ENCODE measurements around the gene RAE1. TPM values are rescaled to one million over a fixed set of nuclear protein-coding genes. Genes with fewer than 3 reads are reported as not detected.

The RAE1 gene
- total RNA-seq, 1 donor from 2014 or later = 33.0 TPM

GRCh38 chr20:57387463-57387862, 36.4 kb downstream of the RAE1 start:
- no peak for DNase-seq (ENCODE audit: extremely low read depth, low read depth, low spot score)

DNA sequence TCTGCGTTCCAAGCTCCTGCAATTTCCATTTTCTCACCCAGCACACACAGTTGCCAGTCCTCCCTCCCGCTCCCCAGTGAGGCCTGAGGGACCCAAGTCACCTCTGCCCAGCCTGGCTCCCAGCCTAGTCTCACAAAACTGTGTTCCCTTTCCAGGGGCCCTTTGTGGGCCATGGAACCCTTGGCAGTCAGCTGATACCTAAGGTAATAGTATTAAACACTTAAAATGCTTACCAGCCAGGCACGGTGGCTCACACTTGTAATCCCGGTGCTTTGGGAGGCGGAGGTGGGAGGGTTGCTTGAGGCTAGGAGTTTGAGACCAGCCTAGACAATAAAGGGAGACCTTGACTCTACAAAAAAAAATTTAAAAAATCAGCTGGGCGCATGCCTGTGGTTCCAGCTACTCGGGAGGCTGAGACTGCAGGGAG, 36.9 kb downstream of the RAE1 start:
- DNase-seq (ENCODE audit: extremely low read depth, low read depth, low spot score) = no peak

DNA sequence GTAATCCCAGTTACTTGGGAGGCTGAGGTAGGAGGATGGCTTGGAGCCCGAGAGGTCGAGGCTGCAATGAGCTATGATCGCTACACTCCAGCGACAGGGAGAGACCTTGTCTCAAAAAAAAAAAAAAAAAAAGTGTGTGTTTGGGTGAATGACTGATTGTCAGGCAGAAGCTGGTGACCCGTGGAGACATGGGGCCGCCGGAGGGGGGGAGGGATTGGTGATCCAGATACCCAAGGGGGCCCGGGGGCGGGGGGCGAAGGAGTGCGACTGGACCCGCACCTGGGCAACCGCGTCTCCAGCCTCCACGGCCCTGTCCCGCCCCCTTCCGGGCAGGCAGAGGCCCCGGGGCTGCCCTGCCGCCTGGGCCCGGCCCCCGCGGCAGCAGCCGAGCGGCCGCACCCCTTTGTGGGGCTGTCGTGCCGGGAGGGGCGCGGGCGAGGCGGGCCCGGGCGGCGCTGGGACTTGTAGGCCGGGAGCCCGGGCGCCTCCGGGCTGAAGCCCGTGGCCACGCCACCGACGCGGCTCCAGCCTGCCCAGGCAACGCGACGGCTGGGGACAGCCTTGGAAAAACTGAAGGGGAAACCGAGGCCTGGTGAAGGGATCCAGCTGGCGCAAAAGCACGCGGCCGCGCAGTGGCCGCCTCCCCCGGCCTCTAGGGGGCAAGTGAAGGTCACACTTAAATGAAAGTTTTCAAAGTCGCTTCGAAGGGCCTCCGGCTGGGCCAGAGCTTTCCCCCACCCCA, 38.1 kb downstream of the RAE1 start:
- no peak for DNase-seq (ENCODE audit: extremely low read depth, low read depth, low spot score)

DNA sequence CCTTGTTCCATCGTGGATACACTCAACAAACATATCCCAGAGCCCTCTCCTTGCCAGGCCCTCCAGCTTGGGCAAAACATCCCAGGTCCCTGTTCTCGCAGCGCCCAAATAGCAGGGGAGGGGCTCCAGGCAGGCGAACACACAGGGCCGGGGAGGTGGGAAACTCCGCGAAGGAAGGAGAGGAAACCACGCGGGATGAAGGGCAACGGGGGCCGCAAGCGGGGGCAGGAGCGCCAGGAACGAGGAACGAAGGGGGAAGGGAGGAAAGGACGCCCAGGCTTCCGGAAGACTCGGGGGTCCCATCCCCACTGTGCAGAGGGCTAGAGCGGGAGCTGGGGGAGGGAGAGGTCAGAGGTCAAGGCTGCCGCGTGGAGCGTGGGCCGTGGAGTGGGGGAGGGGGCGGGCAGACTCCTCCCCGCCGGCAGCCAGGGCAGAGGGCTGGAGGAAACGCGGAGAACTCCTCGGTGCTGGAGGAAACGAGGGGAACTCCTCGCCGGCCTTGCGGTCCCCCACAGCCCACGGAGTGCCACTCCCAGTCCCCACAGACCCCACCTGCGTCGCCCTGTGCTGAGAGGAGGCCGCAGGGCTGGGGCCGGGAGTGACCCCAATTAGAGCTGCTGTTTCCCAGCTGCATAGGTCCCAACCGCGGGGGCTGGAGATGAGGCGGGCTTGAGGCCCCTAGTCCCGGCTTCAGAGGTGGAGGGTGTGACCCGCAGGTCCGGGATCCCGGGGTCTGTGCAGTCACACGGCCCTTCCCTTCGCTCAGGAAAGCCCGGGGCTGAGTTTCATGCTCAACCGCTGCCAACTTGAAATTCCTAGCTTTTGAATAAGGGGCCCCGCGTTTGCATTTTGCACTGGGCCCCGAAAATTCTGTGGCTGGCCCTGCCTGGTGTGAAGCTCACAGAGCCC, 38.9 kb downstream of the RAE1 start:
- no peak for DNase-seq (ENCODE audit: extremely low read depth, low read depth, low spot score)

DNA sequence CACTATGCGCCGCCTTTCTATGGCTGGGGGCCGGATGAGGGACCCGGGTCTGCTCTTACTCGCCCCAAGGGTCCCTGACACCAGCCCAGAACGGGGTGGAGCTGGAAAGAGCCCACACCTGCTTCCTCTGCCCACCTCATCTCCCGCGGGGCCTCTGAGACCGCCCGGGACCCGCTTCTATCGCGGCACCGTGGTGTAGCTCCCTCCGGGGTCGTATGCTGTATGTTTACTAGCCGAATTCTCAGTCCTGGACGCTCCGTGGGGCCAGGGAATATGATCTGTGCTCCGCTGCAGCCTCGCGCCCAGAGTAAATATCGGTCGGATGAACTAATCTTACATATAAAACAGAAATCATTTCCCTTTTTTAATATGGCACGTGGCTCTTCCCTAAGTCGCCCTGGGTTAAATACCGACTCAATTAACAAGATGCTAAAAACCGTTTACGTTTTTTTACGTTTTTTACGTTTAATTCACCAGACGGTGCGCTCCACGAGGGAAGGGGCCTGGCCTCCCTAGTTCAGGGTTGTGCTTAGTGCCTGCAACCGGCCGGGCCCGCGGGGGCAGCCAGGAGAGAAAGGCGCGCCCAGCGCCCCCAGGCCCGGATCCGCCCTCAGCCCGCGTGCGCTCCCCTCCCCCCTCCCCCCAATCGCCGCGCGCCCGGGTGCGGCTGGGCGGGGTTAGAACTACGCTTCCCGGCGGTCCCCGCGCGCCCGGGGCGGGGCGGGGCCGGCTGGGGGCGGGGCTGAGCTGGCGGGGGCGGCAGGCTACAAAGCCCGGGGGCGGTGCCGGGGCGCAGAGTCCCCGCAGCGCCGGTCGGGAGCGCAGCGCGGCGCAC, 39.8 kb downstream of the RAE1 start, which contains the start of gene RBM38:
TSS of gene RBM38 (plus strand) at position 793 of the 835 bp plus-strand sequence. CDS start 186 bp downstream, outside the sequence.
- DNase-seq (ENCODE audit: extremely low read depth, low read depth, low spot score) = no peak

- DNase-seq (ENCODE audit: extremely low read depth, low read depth, low spot score) = no peak
These were observed 40.6 kb downstream of the RAE1 start for GRCh38 chr20:57391439-57392301.

GRCh38 chr20:57392512-57393271, 41.6 kb downstream of the RAE1 start:
- no peak for DNase-seq (ENCODE audit: extremely low read depth, low read depth, low spot score)

DNA sequence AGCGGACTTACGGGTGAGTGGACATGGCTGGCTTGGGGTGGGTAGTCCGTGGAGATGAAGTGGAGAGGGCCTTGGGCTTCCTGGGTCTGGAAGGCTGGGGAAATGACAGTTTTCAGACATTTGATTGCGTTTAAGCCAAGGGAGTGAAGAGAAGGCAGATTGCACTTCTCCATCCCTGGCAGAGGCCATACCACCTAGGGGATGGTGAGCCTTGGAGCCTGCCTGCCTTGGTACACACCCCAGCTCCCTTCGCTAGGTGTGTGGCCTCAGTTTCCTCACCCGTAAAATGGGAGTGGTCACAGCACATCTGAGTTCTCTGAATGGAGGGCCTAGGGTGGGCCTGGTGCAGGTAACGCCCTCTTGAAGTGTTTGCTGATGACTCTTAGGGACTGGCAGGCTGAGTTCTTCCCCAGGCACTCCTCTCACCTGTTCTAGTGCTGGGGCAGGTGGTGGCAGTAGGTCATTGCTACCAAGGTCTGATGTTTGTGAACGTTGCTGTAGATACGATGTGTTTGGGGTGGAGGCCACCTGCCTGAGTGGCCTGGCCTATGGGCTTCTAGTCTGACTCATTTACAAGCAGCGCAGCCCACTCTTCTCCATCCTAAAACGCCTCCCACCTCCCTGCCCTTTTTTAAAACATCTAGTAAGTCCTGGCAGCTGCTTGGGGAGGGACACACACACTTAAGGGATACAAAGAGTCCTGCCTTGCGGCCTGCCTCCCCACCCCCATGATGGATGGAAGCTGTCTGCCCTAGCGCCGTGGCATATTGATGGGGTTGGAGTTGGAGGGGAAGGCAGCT, 42.5 kb downstream of the RAE1 start:
- no peak for DNase-seq (ENCODE audit: extremely low read depth, low read depth, low spot score)

DNA sequence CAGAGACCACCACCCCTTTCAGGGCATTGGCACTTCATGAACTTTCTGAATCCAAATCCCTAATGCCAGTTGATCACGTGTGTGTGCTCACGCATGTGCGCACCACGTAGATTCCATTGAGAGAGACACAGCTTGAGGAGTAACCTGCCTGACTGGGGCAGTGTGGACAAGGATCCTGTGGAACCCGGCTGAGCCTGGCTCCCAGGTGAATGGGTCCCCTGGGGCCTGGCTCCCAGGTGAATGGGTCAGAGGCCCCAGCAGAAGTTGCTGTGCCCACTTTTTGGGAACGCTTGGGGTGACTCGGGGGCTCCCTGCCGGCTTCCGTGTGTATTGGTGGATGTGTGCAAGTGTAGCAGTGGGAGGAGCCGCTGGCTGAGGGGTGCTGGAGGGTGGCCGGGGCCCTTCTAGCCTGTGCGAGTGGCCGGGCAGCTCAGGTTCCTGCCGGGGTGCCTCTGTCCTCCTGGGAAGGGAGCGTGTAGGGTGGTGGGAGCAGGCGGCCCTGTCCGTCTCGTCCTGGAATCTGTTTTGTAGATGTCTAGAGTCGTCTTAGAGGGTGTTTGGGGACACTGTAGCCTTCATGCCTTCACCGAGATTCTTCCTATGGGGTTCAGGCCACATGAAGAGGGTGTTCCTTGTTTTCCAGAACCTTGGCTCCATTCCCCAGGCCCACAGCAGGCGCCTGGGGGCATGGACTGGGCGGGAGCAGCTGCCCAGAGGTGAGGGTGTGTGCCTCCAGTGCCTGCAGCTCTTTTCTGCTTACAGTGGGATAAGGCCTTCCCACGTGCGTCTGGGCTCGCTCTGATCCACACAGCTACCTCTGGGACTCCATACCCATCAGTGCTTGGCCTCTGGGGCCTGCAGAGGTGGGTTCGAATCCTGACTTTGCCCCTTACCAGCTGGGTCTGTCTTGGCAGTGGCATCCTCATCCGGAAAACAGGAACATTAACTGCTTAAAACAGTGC, 43.3 kb downstream of the RAE1 start:
- no peak for DNase-seq (ENCODE audit: extremely low read depth, low read depth, low spot score)

GRCh38 chr20:57395111-57395966, 44.3 kb downstream of the RAE1 start:
- peak; percentile 45 for DNase-seq (ENCODE audit: extremely low read depth, low read depth, low spot score)

- DNase-seq (ENCODE audit: extremely low read depth, low read depth, low spot score) = no peak
These were observed 45.3 kb downstream of the RAE1 start for GRCh38 chr20:57396212-57396983.

DNA sequence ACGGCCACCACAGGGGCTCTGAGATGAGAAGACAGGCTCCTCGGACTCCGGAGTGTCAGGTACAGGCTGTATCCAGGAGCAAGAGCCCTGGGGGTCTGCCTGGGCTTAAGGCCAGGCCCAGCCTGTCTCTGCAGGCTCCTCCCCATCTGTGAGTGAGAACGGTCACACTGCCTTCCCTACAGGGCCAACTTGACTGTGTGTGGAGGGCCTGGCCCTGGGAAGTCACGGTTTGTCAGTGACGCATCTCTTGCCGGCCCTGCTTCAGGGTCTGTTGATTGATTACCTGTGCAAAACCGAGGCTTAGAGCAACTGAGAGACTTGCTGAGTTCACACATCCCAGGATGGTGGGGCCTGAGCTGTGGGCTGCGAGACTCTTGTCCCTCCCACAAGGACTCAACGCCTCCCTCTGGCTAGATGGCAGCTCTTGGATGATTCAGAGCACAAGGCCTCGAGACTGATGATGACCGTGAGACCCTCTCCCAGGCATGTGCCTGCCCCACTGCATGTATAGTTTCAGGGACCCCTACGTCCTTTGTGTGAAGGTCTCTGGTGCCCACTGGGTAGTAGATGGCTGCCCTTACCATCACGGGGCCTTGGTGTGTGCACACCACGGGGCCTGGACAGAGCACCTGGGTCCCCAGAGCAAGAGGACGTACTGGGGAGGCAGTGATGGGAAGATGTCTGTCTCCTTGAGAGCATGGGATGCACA, 46.1 kb downstream of the RAE1 start:
- no peak for DNase-seq (ENCODE audit: extremely low read depth, low read depth, low spot score)

- DNase-seq (ENCODE audit: extremely low read depth, low read depth, low spot score) = no peak
These were observed 46.6 kb downstream of the RAE1 start for GRCh38 chr20:57397693-57398108.

- no peak for DNase-seq (ENCODE audit: extremely low read depth, low read depth, low spot score)
These were observed 47.3 kb downstream of the RAE1 start for GRCh38 chr20:57398231-57398821.
